GM19455 (cell line): Measurements from ENCODE around the gene SUSD2.
A peak's percentile ranks its signal among the peaks of the same experiment; 100 is the strongest.

Experiments
- ATAC-seq: cut with Tn5 transposase; IDR thresholded peaks from one replicate; pipeline ENCODE4 v1.9.1; 2021; ENCODE audit not compliant: unreplicated experiment

SUSD2 gene

DNA sequence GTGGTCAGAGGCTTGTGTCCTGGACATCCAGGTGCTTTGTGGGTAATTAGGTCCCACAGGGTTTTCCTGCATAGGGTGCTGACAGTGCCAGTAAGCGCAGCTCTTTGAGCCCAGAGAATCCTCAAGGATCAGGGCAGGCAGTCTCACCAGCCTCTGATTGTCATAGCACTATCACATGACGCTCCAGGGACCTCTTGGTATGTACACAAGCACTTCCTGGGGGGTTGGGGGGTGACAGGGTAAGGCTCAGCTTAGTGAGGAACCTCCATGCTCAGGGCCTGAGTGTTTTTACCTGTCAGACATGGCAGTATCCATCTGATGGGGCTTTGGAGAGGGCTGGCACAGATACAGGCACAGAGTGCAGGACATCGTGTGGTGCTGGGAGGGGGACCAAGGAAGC lies 27.9 kb upstream of the SUSD2 start:
- no peak for ATAC-seq

DNA sequence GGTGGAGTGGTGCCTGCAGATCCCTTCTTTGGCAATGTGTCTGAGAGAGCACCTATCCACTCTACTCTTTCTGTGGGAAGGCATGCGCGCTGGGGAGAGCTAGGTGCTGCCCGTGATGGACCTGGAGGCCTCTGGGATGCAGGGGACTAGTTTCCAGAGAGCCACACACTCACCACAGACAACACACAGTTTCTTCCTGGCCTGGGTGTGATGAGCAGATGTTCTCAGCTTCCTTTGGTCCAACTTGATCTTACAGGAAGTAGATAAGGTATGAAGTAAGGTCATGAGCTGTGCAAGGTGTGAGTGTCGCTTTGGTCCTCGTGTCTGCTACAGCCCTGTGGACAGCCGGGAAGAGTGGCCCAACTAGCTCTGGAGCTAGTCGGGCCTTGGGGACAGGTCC lies 27.3 kb upstream of the SUSD2 start:
- no peak for ATAC-seq

- no peak for ATAC-seq
Observed at GRCh38 chr22:24154826-24155225, 26.5 kb upstream of the SUSD2 start.

DNA sequence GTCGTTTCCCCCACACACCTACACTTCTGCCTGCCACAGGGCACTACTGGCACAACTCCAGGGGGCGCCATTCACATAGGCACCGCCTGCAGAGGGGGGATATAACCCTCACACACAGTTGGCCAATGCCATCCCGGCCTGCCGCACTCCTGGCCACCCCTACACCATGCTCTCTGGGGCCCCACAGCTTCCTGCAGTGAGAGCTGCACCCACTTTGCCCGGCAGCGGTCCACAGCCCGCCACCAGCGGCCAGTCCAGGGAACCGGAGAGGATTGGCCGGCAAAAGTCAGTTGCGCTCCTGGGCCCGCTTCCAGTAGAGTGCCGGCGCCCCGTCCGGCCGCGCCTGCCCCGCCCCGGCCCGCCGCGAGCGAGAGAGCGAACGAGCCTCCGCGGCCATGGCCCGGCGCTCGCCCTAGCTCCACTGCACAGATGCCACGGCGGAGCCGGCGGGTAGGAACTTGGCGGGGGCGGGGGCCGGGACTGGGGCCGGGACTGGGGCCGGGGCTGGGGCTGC lies 25.6 kb upstream of the SUSD2 start:
- peak; percentile 40 for ATAC-seq

- peak; percentile 37 for ATAC-seq
Observed at GRCh38 chr22:24156141-24156912, 25.0 kb upstream of the SUSD2 start.

DNA sequence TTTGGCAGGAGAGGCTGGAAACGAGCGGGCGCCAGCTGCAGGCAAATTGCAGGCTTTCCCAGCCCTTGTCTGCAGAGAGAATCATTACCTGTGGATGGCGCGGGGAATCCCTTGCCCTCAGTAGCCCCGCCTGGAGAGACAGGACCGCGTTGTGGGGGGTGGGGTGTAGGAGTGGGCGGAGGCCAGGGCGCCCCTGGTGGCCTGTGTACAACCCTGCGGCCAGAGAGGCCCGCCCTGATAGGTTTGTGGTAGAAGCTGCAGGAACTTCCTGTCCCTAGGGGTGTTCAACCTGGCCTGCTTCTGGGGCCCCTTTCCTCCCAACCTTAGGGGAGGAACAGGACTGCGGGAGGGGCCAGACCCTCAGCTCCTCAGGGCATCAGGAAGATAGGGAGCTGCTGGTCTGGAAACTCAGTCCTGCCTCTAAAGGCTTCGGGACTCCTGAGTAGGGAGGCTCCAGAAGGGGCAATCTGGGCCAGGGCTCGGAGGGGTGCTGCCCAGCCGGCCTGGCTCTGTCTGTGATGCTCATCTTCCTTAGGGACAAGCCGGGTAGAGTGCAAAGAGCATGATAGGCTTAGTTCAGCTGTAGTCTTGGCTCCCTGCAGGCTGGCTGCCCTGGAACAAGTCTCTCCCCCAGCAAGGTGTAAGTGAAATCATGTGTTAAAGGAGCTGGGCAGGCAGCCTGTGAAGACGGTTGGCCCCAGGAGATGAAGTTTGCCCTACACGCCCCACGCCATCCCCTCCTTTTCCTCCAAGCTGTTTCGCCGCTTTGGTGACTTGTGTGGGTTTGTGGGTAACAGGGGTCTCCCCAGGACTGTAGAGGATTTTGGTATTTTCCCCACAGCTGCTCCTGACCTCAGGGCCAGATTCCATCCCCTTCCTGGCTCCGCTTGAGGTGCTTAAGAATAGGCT lies 24.1 kb upstream of the SUSD2 start:
- ATAC-seq, result peak; percentile 72

DNA sequence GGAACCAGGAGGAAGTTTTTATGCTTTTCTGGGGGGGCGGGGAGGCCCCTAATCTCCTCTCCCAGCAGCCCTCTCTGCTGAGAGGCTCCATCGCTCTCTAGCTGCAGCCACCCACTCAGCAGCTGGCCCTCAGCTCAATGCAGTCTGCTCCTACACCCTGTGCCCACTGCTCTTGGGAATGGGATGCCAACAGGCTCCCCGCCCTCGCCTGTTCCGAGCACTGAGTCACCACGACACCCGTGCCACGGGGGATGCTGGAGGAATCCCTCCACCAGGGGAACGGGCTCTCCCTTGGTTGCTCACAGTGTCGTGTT lies 23.5 kb upstream of the SUSD2 start:
- no peak for ATAC-seq

GRCh38 chr22:24159650-24160049 lies 21.6 kb upstream of the SUSD2 start:
- no peak for ATAC-seq

DNA sequence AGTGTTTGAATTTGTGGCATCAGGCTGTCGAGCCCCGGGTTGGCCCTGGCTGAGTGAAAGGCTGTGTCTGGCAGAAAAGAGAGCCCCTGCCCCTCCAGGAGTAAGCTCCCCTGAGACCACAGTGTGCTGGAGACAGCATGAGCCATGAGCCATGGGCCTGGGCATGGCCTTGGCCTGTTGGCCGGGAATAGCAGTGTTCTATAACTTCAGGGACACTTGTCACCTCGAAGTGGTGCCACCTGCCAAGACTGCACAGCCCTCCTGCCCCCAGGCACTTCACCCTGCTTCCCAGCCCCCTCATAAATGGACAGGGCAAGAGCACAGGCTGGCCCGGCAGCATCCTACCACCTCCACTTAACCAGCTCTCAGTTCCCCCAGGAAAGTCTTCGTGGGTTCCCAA lies 20.7 kb upstream of the SUSD2 start:
- no peak for ATAC-seq

DNA sequence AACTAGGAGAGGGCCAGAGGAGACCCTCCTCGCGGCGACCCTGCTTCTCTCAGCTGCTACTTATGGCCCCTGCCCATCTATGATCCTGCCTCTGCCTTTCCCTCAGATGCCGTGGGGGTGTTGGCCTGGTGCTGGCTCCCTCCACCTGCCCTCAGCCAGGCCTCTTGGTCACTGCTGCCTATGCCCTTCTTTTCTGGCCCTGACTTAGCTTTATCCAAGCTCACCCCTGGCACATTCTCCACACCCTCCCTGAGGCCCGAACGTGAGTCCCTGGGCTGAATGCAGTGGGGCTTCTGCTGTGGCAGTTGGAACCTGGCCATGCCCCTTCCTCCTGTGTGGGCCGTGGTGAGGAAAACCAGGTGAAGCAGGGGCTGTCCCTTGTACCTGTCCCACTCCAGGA lies 19.8 kb upstream of the SUSD2 start:
- no peak for ATAC-seq

GRCh38 chr22:24161909-24162308 lies 19.4 kb upstream of the SUSD2 start:
- no peak for ATAC-seq

DNA sequence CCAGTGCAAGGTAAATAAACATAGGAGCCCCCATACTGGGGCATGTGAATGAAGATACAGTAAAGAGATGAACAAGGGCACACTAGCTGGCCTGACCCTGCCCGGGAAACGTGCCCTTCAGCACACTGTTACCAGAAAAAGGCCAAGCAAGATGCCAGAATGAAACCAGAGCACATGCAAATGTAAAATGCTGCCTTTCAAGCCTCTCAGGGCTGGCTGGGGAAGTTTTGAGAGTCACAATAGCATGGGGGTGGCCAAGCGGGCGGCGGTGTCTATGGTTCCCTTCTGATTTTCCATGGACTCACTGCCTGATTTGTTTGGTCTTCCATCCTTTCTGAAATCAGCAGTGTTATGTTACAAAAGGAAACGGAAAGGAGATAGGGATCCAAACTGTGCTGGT lies 18.9 kb upstream of the SUSD2 start:
- ATAC-seq, result no peak

GRCh38 chr22:24164243-24164642 lies 17.0 kb upstream of the SUSD2 start:
- no peak for ATAC-seq

GRCh38 chr22:24164940-24165339 lies 16.3 kb upstream of the SUSD2 start:
- no peak for ATAC-seq

- ATAC-seq, result no peak
Observed at GRCh38 chr22:24165673-24166072, 15.6 kb upstream of the SUSD2 start.

DNA sequence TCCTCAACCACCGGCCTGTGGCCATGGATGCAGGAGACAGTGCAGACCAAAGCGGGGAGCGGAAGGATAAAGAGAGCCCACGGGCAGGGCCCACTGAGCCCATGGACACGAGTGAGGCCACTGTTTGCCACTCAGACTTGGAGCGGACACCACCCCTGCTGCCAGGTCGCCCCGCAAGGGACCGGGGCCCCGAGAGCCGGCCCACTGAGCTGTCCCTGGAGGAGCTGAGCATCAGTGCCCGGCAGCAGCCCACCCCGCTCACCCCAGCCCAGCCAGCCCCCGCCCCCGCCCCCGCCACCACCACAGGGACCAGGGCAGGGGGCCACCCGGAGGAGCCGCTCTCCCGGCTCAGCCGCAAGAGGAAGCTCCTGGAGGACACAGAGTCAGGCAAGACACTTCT lies 14.5 kb upstream of the SUSD2 start:
- no peak for ATAC-seq

DNA sequence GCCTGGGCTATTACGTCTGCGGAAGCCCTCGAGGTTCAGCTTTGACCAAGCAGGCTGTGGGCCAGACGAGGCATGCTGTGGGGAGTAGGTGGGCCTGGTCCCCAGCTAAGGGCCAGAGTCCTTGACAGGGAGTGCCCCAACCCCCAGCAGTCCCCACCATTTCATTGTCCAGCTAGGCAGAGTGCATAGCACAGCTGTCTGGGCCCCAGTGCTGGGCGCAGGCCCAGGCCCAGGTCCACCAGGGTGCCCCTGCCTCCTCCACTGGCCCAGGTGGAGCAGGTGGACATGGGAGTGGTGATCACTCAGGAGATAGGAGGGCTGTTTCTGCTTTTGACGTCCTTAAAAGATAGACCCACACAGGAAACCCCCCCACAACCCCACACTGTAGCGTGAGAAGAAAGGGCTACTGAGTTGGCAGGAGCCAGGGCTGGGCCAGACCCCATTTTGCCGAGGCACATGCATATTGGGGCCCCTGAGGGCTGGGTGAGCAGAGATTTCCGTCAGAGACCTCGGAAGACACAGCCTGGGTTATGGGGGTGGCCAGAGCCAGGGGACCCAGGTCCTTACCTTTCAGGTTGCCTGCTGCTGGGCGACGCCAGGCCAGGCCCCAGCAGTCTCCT lies 11.7 kb upstream of the SUSD2 start:
- ATAC-seq, result no peak

DNA sequence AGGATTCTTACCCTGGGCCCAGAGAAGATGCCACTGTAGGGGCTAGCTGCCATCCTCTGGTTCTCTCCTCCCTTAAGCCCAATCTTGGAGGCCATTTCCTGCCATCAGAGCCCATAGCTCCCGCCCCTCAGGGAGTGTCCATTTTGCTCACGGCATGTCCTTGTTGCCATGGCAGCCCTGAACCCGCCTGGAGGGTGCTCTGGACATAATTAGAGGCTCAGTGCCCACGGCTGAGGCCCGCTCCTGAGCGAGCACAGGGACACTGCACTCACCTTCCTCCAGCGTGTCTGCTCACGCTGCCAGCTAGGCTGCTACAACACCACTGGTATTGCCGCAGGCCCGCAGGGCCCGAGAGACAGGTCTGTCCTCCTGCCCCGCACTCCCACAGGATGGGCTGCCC lies 11.1 kb upstream of the SUSD2 start:
- ATAC-seq, result no peak

DNA sequence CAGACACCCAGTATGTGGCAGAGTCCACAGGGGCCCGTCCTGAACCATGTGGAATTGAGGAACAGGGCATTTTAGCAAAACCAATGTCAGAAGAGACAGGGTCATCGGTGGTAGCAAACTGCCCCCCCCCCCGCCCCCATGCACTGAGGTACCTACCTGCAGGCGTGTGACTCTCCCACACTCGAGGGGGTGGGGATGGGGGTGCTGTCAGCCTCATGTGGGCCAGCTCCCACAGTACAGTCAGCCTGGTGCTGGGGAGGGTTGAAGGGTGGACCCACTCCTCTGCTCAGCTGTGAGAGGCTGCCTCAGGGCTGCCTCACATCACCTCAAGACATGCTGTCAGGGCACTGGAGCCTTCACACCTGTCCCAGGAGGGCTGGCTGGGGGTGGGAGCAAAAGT lies 10.7 kb upstream of the SUSD2 start:
- no peak for ATAC-seq

DNA sequence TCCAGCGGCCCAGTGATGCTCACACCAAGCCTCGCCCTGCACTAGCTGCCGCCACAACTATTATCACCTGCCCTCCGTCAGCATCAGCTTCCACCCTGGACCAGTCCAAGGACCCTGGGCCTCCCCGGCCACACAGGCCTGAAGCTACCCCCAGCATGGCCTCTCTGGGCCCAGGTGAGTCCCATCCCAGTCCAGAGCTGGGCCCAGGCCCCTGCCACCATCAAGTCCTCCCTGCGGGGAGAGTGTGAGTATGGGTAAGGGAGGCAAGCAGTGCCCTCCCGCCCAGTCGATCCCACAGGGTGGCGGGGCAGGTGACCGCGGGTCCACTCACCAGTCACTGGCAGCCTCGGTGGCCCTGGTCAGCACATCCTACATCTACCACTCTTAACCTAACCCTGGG lies 9.5 kb upstream of the SUSD2 start:
- no peak for ATAC-seq

DNA sequence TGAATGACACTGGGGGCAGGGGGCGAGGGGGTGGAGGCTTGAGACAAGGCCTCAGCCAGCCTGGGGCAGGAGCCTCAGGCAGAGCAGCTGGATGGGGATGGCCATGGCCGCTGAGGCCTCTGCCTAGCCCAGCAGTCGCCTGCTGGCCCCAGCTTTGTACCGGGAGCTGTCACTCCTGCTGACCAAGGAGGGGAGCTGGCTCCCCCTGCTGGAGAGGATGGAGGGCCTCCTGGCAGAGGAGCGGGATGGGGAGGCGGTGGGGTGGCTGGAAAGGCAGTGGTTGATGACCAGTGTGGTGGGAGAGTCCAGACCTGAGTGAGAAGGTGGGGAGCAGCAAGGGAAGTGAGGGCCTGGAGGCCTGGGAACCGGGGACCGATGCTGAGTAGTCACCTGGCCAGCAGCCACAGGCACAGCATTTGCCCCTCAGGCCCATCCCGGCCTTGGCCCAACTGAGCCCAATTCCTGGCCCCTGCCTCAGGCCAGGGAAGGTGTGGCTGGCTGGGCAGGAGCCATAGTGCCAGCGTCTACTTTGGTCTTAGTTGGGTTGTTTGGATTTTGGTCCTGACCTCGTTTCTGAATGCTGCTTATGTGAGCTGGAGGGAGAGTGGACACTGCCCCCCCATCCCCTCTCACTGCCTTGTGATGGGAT lies 6.0 kb upstream of the SUSD2 start:
- ATAC-seq, result no peak
